Keratinocyte (primary cell): ENCODE measurements around the gene PRR18.

ENCODE experiments used
- CTCF ChIP-seq, 3 experiments: IDR thresholded peaks in 1 of 3; conservative IDR thresholded peaks in 1 of 3; optimal IDR thresholded peaks in 1 of 3; 2 replicates in 2 of 3; 3 replicates in 1 of 3; pipeline versions ENCODE3 to v1.5.1; 2011; ENCODE audit warnings: low read length in 3 of 3, mild to moderate bottlenecking in 3 of 3, moderate library complexity in 2 of 3, control low read depth in 1 of 3, inconsistent platforms in 1 of 3; ENCODE audit not compliant: insufficient read depth in 2 of 3; ENCODE audit errors: extremely low read depth in 1 of 3
- EZH2 ChIP-seq: IDR thresholded peaks from one replicate; pipeline ENCODE4 v1.6.1; 2012; ENCODE audit warnings: inconsistent platforms, mild to moderate bottlenecking, low read length, moderate library complexity

GRCh38 chr6:166341464-166341863 is 33.3 kb upstream of the PRR18 start:
- TF ChIP-seq CTCF (optimal IDR thresholded peaks at IDR 0.05 in 1 of 3, IDR thresholded peaks at IDR 0.05 in 1 of 3, conservative IDR thresholded peaks at IDR 0.05 in 1 of 3; ENCODE audit: extremely low read depth in 1 of 3, insufficient read depth in 2 of 3, low read length in 3 of 3): no peak
- no peak for TF ChIP-seq EZH2
